CD4-positive, alpha-beta memory T cell (primary cell): Measurements from ENCODE around the gene MRPS17. TPM values are rescaled to one million over a fixed set of nuclear protein-coding genes. Genes with fewer than 3 reads are reported as not detected.

Source experiments
- CTCF ChIA-PET: fragments of 350-600 bp; sonication (Branson Sonifier 250); formaldehyde crosslinking; loops from one replicate; lab custom pipeline; 2021; ENCODE audit warnings: inconsistent platforms; ENCODE audit not compliant: partially characterized antibody; lab: Charles Lee
- POLR2A ChIA-PET: fragments of 350-600 bp; sonication (Branson Sonifier 250); formaldehyde crosslinking; loops from one replicate; lab custom pipeline; 2021; ENCODE audit not compliant: partially characterized antibody; lab: Charles Lee
- DNase-seq, 5 donors: peaks; one replicate each; pipeline versions ENCODE4 v3.0.0 to v3.0.0-alpha.2; 2020 to 2022; ENCODE audit warnings: mixed read lengths in 1 of 5
- H3K27ac ChIP-seq: one replicate; pipeline ENCODE4 v1.7.0; 2013; ENCODE audit warnings: low read depth, low read length
- H3K27me3 ChIP-seq: 2 replicates; pipeline ENCODE4 v1.7.0; 2013; ENCODE audit warnings: mild to moderate bottlenecking, low read length, moderate library complexity; ENCODE audit not compliant: insufficient read depth
- H3K36me3 ChIP-seq: 2 replicates; pipeline ENCODE4 v1.7.0; 2013; ENCODE audit warnings: mild to moderate bottlenecking, low read length, moderate library complexity; ENCODE audit not compliant: insufficient read depth
- H3K4me1 ChIP-seq: 2 replicates; pipeline ENCODE4 v1.7.0; 2013; ENCODE audit warnings: mild to moderate bottlenecking, low read length, moderate library complexity; ENCODE audit not compliant: insufficient read depth
- H3K4me3 ChIP-seq, 2 donors: one replicate each; pipeline ENCODE4 v1.7.0; 2013; ENCODE audit warnings: low read length in 2 of 2, mild to moderate bottlenecking in 1 of 2
- H3K9me3 ChIP-seq, 2 donors: one replicate each; pipeline ENCODE4 v1.7.0; 2013; ENCODE audit warnings: low read length in 2 of 2, control low read depth in 1 of 2; ENCODE audit not compliant: control insufficient read depth in 1 of 2
- H3K27ac Mint-ChIP-seq, 7 donors: one replicate each; pipeline ENCODE4 v1.8.0; 2020 to 2021; ENCODE audit warnings: mixed read lengths in 7 of 7, mild to moderate bottlenecking in 6 of 7, inconsistent platforms in 3 of 7, moderate library complexity in 3 of 7
- H3K27me3 Mint-ChIP-seq, 2 donors: one replicate each; pipeline ENCODE4 v1.8.0; 2020 to 2021; ENCODE audit warnings: mixed read lengths in 2 of 2
- H3K36me3 Mint-ChIP-seq, 2 donors: one replicate each; pipeline ENCODE4 v1.8.0; 2020 to 2021; ENCODE audit warnings: mixed read lengths in 2 of 2, inconsistent platforms in 1 of 2, mild to moderate bottlenecking in 1 of 2
- H3K4me1 Mint-ChIP-seq, 4 donors: one replicate each; pipeline ENCODE4 v1.8.0; 2020 to 2021; ENCODE audit warnings: mixed read lengths in 4 of 4, mild to moderate bottlenecking in 1 of 4
- H3K4me3 Mint-ChIP-seq, 8 donors: one replicate each; pipeline ENCODE4 v1.8.0; 2020 to 2021; ENCODE audit warnings: mixed read lengths in 8 of 8, mild to moderate bottlenecking in 7 of 8, moderate library complexity in 6 of 8, inconsistent platforms in 3 of 8
- H3K9me3 Mint-ChIP-seq, 8 donors: one replicate each; pipeline ENCODE4 v1.8.0; 2020 to 2021; ENCODE audit warnings: mixed read lengths in 8 of 8, mild to moderate bottlenecking in 5 of 8, inconsistent platforms in 3 of 8, moderate library complexity in 1 of 8
- intact Hi-C: fragments of 100-400 bp; cut with micrococcal nuclease; formaldehyde crosslinking; loops from one replicate; pipeline ENCODE4 v1.15.1; 2023
- polyA plus RNA-seq, 2 donors: library from polyadenylated mRNA; unstranded; fragments of 300-500 nt; fragmentation: Illumina TruSeq; gene quantifications; one replicate each; pipeline ENCODE4 v1.2.3, GENCODE V29; 2021
- total RNA-seq, 2 experiments: library from RNA; stranded (reverse); gene quantifications; one replicate each; pipeline ENCODE4 v1.2.3, GENCODE V29; 2021

MRPS17 gene
- total and polyA plus RNA-seq, 4 experiments from 2014 or later: 11.5 to 17.8 (median 14.1) TPM

GRCh38 chr7:55970561-55970960 lies 18.9 kb downstream of the MRPS17 start:
- peaks cover 11 to 19% of the 10 kb centered on the region in 2 donors for H3K36me3 Mint-ChIP-seq
- no peak overlapping the region for H3K4me3 ChIP-seq
- peaks cover 31 to 56% (median 45%) of the 10 kb centered on the region in 4 donors for H3K4me1 Mint-ChIP-seq
- H3K27me3 ChIP-seq: no peaks in the 10 kb centered on the region
- H3K4me1 ChIP-seq: peaks cover 8% of the 10 kb centered on the region
- H3K4me3 Mint-ChIP-seq: no peak overlapping the region
- H3K9me3 ChIP-seq: no peaks in the 10 kb centered on the region
- ChIA-PET POLR2A (no interaction called here), CTCF (no interaction called here)
- H3K27ac Mint-ChIP-seq: peak overlapping the region in 3 of 7 donors; percentile 13 to 83 (median 24)
- intact Hi-C loops: no loop called here
- no peaks in the 10 kb centered on the region for H3K27me3 Mint-ChIP-seq
- H3K27ac ChIP-seq: no peak overlapping the region
- H3K36me3 ChIP-seq: no peaks in the 10 kb centered on the region
- DNase-seq: no peak
- H3K9me3 Mint-ChIP-seq: peaks cover 0 to 2% (median 0%) of the 10 kb centered on the region in 8 donors

- CTCF ChIA-PET: no interaction called here
- no peak overlapping the region for H3K4me3 Mint-ChIP-seq
- no peak for DNase-seq
These were observed 19.3 kb downstream of the MRPS17 start for GRCh38 chr7:55970978-55971377.

GRCh38 chr7:55973747-55974250 lies 22.1 kb downstream of the MRPS17 start:
- no peaks in the 10 kb centered on the region for H3K27me3 Mint-ChIP-seq
- peak overlapping the region in 1 of 7 donors; percentile 4 for H3K27ac Mint-ChIP-seq
- POLR2A ChIA-PET: no interaction called here
- peaks cover 26 to 42% (median 32%) of the 10 kb centered on the region in 4 donors for H3K4me1 Mint-ChIP-seq
- Histone ChIP-seq H3K36me3 (peaks cover 7% of the 10 kb centered on the region), H3K4me3 (no peak overlapping the region), H3K9me3 (no peaks in the 10 kb centered on the region), H3K27me3 (no peaks in the 10 kb centered on the region), H3K27ac (no peak overlapping the region), H3K4me1 (peaks cover 6% of the 10 kb centered on the region)
- no peak for DNase-seq
- H3K9me3 Mint-ChIP-seq: no peaks in the 10 kb centered on the region
- intact Hi-C loops: no loop called here
- no peak overlapping the region for H3K4me3 Mint-ChIP-seq
- peaks cover 10 to 32% of the 10 kb centered on the region in 2 donors for H3K36me3 Mint-ChIP-seq
- CTCF ChIA-PET: interaction anchor here (1.1 to 1.4 kb wide), 2 partner anchors 10 to 17 kb away, joined by 3 to 4 read pairs; no protein-coding TSS in a partner anchor

More at GRCh38 chr7:55970978-55971377, 19.3 kb downstream of the MRPS17 start:
- no peaks in the 10 kb centered on the region for H3K27me3 Mint-ChIP-seq
- peak overlapping the region in 3 of 7 donors; percentile 5 to 83 (median 24) for H3K27ac Mint-ChIP-seq
- Histone ChIP-seq H3K27ac (no peak overlapping the region), H3K9me3 (no peaks in the 10 kb centered on the region), H3K4me1 (peaks cover 6% of the 10 kb centered on the region), H3K36me3 (no peaks in the 10 kb centered on the region), H3K27me3 (no peaks in the 10 kb centered on the region), H3K4me3 (no peak overlapping the region)
- peaks cover 29 to 52% (median 43%) of the 10 kb centered on the region in 4 donors for H3K4me1 Mint-ChIP-seq
- peaks cover 11 to 19% of the 10 kb centered on the region in 2 donors for H3K36me3 Mint-ChIP-seq
- intact Hi-C loops: no loop called here
- peaks cover 0 to 2% (median 0%) of the 10 kb centered on the region in 8 donors for H3K9me3 Mint-ChIP-seq
- POLR2A ChIA-PET: no interaction called here

- Histone ChIP-seq H3K4me1 (peaks cover 2% of the 10 kb centered on the region), H3K27me3 (no peaks in the 10 kb centered on the region), H3K9me3 (no peaks in the 10 kb centered on the region), H3K27ac (no peak overlapping the region), H3K36me3 (peaks cover 21% of the 10 kb centered on the region), H3K4me3 (no peak overlapping the region)
- intact Hi-C loops: no loop called here
- Mint-ChIP-seq H3K27ac (no peak overlapping the region), H3K4me3 (no peak overlapping the region), H3K4me1 (peaks cover 11 to 25% (median 14%) of the 10 kb centered on the region in 4 donors), H3K9me3 (no peaks in the 10 kb centered on the region), H3K27me3 (no peaks in the 10 kb centered on the region), H3K36me3 (peaks cover 16 to 42% of the 10 kb centered on the region in 2 donors)
- DNase-seq: no peak
- ChIA-PET CTCF (no interaction called here), POLR2A (no interaction called here)
These were observed 24.4 kb downstream of the MRPS17 start for GRCh38 chr7:55975988-55976633.

GRCh38 chr7:55977831-55978230 lies 26.2 kb downstream of the MRPS17 start:
- no peaks in the 10 kb centered on the region for H3K9me3 ChIP-seq

GRCh38 chr7:55980266-55980665 lies 28.6 kb downstream of the MRPS17 start:
- intact Hi-C loops: no loop called here
- peak overlapping the region in 1 of 7 donors; percentile 22 for H3K27ac Mint-ChIP-seq
- H3K36me3 ChIP-seq: peaks cover 41% of the 10 kb centered on the region
- no peak for DNase-seq
- no peak overlapping the region for H3K4me3 ChIP-seq
- CTCF ChIA-PET: interaction anchor here (1.2 to 4.3 kb wide), 3 partner anchors 16 to 339 kb away, joined by 3 to 20 read pairs (median 4); partner anchors contain the start of gene NIPSNAP2
- H3K9me3 Mint-ChIP-seq: no peaks in the 10 kb centered on the region
- no peaks in the 10 kb centered on the region for H3K27me3 Mint-ChIP-seq
- H3K36me3 Mint-ChIP-seq: peaks cover 29 to 62% of the 10 kb centered on the region in 2 donors
- H3K4me1 ChIP-seq: no peaks in the 10 kb centered on the region
- H3K9me3 ChIP-seq: no peaks in the 10 kb centered on the region
- no peak overlapping the region for H3K27ac ChIP-seq
- POLR2A ChIA-PET: no interaction called here
- H3K4me1 Mint-ChIP-seq: peaks cover 3 to 14% (median 7%) of the 10 kb centered on the region in 4 donors
- H3K4me3 Mint-ChIP-seq: no peak overlapping the region
- H3K27me3 ChIP-seq: no peaks in the 10 kb centered on the region

More at GRCh38 chr7:55977831-55978230, 26.2 kb downstream of the MRPS17 start:
- CTCF ChIA-PET: interaction anchor here (1.3 to 4.3 kb wide), 2 partner anchors 13 to 23 kb away, joined by 4 to 20 read pairs; partner anchors contain the start of gene NIPSNAP2
- H3K27ac Mint-ChIP-seq: peak overlapping the region in 2 of 7 donors; percentile 4 to 79
- intact Hi-C loops: no loop called here
- H3K27me3 Mint-ChIP-seq: no peaks in the 10 kb centered on the region
- H3K36me3 Mint-ChIP-seq: peaks cover 19 to 52% of the 10 kb centered on the region in 2 donors
- no peak overlapping the region for H3K4me3 Mint-ChIP-seq
- peaks cover 31% of the 10 kb centered on the region for H3K36me3 ChIP-seq
- H3K27me3 ChIP-seq: no peaks in the 10 kb centered on the region
- no peak for DNase-seq
- no peak overlapping the region for H3K4me3 ChIP-seq
- peaks cover 7 to 20% (median 11%) of the 10 kb centered on the region in 4 donors for H3K4me1 Mint-ChIP-seq
- H3K9me3 Mint-ChIP-seq: no peaks in the 10 kb centered on the region
- POLR2A ChIA-PET: no interaction called here
- H3K4me1 ChIP-seq: no peaks in the 10 kb centered on the region
- H3K27ac ChIP-seq: no peak overlapping the region

- H3K4me3 Mint-ChIP-seq: no peak overlapping the region
- peaks cover 37% of the 10 kb centered on the region for H3K36me3 ChIP-seq
- ChIA-PET CTCF (no interaction called here), POLR2A (interaction anchor here (0.8 kb wide), 1 partner anchor 19 kb away, joined by 4 read pairs; the partner anchor contains the start of gene NIPSNAP2)
- no peaks in the 10 kb centered on the region for H3K4me1 ChIP-seq
- peaks cover 0 to 4% (median 0%) of the 10 kb centered on the region in 4 donors for H3K4me1 Mint-ChIP-seq
- H3K9me3 Mint-ChIP-seq: no peaks in the 10 kb centered on the region
- H3K27me3 Mint-ChIP-seq: no peaks in the 10 kb centered on the region
- no peak for DNase-seq
- H3K27ac ChIP-seq: no peak overlapping the region
- H3K4me3 ChIP-seq: no peak overlapping the region
- no peaks in the 10 kb centered on the region for H3K27me3 ChIP-seq
- intact Hi-C loops: no loop called here
- no peaks in the 10 kb centered on the region for H3K9me3 ChIP-seq
- peaks cover 37 to 57% of the 10 kb centered on the region in 2 donors for H3K36me3 Mint-ChIP-seq
- no peak overlapping the region for H3K27ac Mint-ChIP-seq
These were observed 31.9 kb downstream of the MRPS17 start for GRCh38 chr7:55983537-55983936.
